NK-92 (cell line): ENCODE results near the gene NRBP1.
"Not testable (repeated sequence)": the region's sequence is repeated elsewhere in the genome, so short reads cannot be mapped to it uniquely, and the experiment has no call there.

Source experiments
- DNase-seq: peaks from one replicate; lab custom pipeline; 2025; ENCODE audit not compliant: unreplicated experiment; lab: John Stamatoyannopoulos, UW

Gene NRBP1

DNA sequence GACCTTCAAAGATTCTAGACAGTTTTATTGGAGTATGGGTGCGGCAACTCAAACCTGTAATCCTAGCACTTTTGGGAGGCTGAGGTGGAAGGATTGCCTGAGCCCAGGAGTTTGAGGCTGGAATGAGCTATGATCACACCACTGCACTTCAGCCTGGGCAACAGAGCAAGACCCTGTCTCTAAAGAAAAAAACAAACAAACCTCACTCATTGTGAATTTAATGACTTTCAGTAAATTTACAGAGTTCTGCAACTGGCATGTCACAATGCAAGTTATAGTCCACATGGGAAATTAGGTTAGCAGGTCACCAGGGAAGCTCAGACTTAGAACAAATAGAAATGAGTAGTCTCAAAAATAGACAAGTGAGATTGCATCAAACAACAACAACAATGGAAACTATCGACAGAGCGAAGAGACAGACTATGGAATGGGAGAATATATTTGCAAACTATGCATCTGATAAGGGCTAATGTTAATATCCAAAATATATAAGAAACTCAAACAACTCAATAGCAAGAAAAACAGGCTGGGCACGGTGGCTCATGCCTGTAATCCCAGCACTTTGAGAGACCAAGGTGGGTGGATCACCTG lies 6.7 kb upstream of the NRBP1 start:
- DNase-seq = no peak

DNA sequence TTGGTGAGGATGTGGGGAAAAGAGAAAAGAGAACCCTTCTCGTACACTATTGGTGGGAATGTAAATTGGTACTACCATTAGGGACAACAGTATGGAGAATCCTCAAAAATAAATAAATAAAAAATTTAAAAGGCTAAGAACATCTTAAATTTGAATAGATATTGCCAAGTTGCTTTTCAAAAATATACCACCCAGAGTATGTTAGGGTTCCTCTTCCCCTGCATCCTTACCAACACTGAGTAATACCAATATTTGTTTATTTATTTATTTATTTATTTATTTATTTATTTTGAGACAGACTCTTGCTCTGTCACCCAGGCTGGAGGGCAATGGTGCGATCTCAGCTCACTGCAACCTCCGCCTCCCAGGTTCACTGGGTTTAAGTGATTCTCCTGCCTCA lies 5.5 kb upstream of the NRBP1 start:
- no peak for DNase-seq

DNA sequence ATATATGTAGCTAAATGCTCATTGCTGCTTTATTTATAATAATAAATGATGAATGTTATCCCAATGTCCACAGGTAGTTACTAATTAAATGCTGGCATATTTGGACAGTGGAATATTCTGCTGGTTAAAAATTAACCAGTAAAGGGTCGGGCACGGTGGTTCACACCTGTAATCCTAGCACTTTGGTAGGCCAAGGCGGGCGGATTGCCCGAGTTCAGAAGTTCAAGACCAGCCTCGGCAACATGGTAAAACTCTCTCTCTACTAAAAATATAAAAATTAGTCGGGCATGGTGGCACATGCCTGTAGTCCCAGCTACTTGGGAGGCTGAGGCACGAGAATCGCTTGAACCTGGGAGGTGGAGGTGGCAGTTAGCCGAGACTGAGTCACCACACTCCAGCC lies 3.4 kb upstream of the NRBP1 start:
- not testable (repeated sequence) for DNase-seq

DNA sequence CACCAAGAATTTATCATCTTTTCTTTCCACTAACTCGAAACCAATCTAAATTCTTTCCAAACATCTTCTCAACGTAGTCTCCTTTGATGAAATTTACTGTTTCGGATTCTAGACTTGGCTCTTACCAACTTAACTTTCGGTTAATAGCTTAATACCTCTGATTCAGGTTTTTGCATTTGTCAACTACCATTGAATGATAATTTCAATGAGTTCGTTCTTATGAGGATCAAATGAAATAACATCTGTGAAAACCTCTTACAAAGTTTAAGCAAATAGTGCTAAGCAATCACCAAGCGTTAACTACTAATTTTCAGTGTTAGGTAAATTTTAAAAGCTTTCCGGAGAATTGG lies 593 bp upstream of the NRBP1 start:
- no peak for DNase-seq

DNA sequence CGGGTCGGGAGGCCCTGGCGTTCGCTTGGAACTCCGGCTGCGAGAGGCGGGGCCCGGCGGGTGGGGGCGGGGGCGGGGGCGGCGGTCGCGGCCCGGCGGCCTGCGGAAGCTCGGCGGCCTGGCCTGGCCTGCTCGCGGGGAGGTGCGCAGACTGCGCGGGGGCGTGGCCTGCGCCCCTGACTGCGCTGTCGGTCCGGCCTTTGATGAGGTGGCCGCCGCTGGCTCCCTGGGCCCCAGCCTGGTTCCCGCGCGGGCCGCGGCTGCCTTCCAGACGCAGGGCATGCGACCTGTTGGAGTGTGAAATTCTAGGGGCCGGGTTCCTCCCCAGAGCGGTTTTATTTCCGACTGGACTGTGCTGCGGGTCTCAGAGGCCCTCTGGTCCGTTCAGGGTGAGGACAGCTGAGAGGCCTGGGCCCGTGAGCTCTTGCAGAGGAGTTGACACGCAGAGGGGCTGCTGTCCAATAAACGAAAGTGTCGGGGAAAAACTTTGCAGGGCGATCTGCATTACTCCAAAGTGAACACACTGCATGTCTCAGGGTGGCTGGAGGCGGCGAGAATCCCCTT lies 629 bp downstream of the NRBP1 start:
- DNase-seq = no peak

DNA sequence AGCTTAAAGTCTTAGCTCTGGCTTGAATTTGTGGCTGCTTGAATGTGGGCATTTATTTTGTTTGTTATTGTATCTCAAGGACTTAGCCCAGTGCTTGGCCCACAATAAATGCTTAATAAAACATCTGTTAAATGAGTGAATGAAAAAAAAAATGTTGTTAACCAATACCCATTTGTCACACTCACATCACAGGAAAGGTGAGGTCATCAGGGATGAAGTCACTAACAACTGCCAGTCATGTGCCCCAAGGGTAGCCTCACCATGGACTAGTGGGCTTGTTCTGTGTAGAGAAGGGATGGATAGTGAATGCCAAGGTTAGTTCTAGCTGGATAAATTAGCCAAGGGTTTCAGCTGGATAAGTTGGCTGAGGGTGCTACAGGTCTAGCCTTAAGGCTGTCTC lies 3.0 kb downstream of the NRBP1 start:
- DNase-seq = no peak

DNA sequence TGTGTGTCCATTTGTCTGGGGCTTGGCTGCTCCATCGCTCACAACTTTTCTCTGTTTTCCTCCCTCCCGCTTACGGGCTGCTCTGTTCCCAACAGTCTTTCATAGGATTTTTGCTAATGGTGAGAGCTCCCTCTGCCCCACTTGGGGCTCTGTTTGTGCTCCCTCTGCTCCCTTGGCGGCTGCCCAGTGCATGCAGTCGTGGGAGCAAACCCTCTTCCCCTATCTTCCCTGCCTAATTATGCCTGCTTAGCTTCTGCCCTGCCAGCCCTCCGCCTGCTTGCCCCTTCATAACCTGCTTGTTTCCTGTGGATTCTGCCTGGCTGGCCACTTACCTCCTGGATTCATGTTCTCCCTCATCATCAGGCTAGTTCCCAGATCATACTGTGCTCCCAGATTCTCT lies 7.2 kb downstream of the NRBP1 start:
- DNase-seq = no peak

DNA sequence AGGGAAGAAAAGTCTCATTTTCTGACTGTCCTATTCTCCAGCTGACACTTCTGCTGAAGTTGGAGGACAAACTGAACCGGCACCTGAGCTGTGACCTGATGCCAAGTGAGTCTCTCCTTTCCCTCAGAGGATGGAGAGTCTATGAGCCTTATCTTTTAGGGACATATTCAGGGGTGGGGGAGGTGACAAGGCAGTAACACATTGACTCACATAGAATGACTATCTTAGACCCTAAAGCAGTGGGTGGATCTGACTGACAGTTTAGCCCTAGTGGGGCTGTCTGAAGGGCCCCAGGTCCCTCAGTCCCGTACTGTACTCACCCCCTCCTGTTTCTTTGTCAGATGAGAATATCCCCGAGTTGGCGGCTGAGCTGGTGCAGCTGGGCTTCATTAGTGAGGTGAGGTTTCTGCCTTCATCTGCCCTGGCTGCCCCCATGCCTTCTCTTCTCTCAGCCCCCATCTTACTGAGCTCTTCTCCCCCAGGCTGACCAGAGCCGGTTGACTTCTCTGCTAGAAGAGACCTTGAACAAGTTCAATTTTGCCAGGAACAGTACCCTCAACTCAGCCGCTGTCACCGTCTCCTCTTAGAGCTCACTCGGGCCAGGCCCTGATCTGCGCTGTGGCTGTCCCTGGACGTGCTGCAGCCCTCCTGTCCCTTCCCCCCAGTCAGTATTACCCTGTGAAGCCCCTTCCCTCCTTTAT lies 12.9 kb downstream of the NRBP1 start:
- no peak for DNase-seq

DNA sequence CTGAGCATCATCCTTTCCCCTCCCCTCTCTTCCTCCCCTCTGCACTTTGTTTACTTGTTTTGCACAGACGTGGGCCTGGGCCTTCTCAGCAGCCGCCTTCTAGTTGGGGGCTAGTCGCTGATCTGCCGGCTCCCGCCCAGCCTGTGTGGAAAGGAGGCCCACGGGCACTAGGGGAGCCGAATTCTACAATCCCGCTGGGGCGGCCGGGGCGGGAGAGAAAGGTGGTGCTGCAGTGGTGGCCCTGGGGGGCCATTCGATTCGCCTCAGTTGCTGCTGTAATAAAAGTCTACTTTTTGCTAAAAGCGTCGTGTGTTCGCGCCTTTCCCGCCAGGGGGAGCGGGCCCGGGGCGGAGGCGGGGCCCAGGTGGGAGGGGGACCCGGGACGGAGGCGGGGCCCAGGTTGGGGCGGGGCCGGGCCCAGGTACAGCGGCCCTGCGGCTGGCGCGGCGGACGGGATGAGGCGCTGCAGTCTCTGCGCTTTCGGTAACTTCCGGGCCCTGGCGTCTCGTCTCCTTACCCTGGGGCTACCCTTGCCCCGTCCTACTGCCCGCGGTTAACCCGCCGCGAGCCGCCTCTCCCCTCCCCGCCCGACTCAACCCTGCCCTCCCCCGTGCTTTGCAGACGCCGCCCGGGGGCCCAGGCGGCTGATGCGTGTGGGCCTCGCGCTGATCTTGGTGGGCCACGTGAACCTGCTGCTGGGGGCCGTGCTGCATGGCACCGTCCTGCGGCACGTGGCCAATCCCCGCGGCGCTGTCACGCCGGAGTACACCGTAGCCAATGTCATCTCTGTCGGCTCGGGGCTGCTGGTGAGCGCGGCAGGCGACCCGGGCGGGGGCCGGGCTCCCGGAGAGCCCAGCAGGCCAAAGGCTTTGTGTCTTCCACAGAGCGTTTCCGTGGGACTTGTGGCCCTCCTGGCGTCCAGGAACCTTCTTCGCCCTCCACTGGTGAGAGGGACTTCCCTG lies 13.8 kb downstream of the NRBP1 start, which contains the start of gene KRTCAP3:
Gene KRTCAP3, plus strand, starts transcription at position 424 of the 962 bp plus-strand sequence. Its CDS starts 32 bp downstream, at position 456.
- DNase-seq = no peak

DNA sequence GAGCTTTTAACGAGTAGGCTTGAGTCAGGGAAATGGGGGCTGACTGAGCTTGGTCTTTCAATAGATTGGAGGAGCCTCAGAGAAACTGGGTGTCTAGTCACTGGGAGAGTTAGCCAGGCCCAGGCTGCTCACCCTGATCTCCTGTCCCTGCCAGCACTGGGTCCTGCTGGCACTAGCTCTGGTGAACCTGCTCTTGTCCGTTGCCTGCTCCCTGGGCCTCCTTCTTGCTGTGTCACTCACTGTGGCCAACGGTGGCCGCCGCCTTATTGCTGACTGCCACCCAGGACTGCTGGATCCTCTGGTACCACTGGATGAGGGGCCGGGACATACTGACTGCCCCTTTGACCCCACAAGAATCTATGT lies 14.5 kb downstream of the NRBP1 start:
- no peak for DNase-seq

DNA sequence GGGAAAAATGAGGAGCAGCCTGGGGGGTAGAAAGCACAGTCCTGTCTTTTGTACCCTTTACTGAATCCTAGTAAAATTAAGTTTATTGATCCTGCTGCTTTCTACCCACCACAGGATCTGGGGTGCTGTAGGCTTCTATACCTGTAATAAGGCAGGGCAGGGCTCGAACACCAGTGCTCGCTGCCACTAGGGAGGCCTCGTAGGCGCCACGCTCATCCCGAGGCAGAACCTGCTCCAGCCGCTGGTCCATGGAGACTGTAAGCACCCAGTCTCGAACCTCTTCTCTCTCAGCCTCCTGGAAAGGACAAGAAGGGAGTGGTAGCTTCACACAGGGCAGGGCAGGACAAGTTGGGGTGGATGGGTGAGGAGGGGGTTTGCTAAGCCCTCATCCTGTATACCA lies 16.7 kb downstream of the NRBP1 start:
- DNase-seq = no peak

DNA sequence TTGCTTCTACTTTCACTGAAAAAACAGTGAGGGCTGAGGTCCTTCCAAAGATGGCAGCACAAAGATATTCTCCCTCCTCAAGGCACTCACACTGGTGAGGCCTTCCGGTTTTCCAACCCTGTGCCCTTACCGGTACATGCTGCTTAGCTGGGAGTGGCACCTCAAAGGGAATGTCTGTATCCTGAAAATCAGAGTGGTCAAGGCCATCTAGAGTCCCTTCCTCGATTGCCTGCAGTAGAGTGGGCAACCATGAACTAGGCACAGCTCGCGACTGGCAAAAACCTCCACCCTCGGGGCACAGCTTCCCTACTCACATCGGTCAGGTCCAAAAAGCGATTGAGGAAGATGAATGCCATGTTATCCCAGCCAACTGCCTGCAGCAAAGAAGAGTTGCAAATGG lies 17.2 kb downstream of the NRBP1 start:
- no peak for DNase-seq

DNA sequence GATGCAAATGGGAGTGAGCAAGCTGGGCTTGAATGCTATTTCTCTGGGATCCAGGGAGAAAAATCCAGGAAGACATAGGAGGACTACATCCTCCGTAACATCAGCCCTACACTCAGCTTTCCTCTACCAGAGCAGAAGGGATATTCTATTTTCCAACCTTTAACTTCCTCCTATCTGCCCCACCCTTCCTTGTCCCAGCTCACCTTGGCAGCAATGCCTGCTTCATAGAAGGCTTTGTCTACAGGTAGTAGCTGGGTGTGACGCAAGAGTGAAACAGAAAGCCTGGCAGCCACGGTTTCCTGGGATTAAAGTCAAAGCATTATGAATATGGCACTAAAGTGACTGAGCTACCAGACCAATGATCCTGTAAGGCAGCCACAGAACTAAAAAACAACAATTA lies 17.6 kb downstream of the NRBP1 start:
- no peak for DNase-seq

DNA sequence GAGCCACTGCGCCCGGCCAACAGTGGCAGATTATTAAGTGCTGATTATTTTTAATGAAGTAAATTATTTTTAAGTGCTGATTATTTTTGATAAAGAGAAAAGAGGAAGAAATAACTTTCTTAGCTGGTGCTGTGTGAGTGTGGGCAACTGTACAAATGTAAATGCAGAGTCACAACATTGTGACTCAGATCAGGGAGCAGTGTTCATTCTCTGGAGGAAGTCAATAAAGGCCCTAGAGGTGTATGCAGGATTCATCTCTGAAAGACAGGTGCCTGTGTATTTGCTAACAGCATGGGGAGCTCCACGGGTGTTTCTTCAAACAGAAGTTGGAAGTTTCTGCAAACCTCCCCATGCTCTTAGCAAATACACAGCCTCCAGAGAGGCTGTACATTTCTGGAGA lies 19.9 kb downstream of the NRBP1 start:
- no peak for DNase-seq

DNA sequence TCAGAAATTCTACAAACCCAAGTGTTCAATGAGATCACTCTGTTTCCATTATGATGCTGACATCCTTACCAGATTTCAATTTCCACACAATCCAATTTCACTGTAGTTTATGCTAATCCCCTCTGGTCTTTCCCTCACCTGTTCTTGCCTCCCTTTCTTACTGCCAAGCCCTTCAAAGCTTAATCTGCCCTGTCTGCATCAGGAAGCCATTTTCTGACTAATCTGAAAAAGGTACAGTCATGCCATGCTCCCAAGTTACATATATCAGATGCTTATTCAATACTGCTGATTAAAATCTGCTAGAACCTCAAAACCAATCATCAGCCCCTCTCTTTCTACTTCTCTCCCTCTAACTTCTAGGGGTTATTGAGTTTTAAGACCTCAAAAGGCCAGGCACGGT lies 22.7 kb downstream of the NRBP1 start:
- no peak for DNase-seq

DNA sequence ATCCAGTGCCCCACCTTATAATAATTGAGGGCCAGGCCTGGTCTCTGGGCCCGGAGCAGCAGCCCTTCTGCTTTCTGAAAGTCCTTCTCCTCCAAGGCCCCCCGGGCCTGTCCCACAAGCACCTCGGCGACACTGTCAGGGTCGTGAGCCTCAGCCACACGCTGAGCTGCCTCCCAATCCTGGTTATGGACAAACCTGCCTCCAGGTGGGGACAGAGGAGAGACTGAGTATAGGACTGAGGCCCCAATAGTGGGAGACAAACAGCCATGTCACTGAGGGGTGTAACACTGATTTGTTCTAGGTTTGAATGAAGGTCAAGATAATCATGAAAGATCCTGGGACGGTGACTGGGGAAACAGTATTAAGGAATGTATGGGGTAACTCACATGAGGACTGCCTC lies 25.5 kb downstream of the NRBP1 start:
- DNase-seq = no peak

DNA sequence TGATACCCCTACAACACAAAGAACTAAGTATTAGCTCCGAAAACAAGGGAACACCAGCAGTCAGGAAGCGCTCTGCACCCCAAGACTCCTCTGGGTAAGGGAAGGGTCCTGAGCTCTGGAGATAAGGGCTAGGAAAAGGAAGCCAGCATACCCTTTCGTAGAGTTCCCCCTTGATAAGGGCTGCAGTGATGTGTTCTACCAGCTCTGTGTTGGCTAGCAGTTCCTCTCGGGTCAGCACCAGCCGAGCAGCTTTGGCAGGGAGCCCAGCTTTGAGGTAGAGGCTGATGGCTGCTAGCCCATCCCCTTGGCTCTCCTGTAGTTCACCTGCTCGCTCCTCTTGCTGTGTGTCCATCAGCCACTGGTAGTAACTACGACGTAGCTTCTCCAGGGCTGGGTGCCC lies 32.7 kb downstream of the NRBP1 start:
- no peak for DNase-seq

DNA sequence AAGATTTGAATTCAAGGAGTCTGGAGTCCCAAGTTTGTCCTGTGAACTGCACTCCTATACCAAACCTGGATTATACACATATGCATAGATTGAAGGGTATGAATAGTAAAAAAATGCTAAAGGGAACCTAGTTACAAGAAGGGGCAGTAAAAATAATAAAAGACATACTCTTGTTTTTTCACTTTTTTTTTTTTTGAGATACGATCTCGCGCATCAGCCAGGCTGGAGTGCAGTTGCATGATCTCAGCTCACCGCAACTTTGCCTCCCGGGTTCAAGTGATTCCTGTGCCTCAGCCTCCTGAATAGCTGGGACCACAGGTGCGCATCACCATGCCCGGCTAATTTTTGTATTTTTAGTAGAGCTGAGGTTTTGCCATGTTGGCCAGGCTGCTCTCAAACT lies 36.0 kb downstream of the NRBP1 start:
- no peak for DNase-seq

DNA sequence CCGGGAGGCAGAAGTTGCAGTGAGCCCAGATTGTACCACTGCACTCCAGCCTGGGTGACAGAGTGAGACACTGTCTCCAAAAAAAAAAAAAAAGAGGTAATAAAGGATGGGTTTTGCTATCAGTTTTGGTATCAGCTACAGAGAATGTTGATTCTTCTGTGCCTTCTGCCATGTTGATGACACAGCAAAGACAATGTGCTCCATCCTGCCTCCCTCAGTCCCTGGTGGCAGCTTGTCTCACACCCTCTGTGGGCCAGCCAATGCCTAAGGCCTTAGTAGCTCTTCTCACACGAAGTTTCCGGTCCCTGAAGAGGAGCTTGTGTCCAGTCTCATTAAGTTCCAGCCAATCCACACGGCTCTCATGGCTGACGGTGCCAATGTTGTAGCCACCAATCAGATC lies 43.5 kb downstream of the NRBP1 start:
- DNase-seq = no peak

DNA sequence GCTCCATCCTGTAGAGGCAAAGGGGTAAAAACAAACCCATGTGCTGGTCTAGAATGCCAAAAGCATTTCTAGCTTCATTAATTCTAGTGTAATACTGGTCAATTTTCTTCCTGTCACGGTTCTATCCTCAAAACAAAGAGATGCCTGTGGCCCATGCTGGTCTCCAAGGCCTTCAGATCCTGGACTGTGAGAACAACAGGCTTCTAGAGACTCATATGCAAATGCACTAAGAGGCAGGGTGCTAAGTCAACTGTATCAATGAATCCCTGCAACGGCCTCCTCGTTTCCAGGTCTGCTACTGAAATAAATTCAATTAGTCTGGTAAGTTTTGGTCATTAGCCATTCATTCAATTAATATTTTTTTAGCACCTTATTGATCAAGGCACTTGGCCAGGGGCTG lies 57.1 kb downstream of the NRBP1 start:
- DNase-seq = no peak

DNA sequence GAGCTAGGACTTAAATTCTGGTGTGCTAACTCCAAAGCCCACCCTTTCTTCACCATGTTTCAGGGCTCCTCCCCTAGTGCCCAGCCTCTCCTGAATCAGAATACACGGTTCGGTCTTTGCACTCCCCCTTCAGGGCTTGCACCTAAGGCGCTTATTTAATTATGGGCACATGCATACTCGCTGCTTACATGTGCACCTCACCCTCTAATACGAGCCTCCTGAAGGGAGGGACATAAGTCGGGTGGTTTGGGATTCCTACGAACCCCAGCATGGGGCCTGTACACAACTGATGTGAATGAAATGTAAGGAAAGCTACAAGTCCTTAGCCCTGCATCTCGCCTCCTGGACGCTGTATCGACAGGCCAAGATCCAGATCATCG lies 60.7 kb downstream of the NRBP1 start:
- no peak for DNase-seq
